GM18498 (cell line): Measurements from ENCODE around the gene SNX10.
A peak's percentile ranks its signal among the peaks of the same experiment; 100 is the strongest.

ENCODE experiments used
- ATAC-seq: cut with Tn5 transposase; IDR thresholded peaks from one replicate; pipeline ENCODE4 v1.9.1; 2021; ENCODE audit warnings: mild to moderate bottlenecking, moderate library complexity; ENCODE audit not compliant: unreplicated experiment

The SNX10 gene

DNA sequence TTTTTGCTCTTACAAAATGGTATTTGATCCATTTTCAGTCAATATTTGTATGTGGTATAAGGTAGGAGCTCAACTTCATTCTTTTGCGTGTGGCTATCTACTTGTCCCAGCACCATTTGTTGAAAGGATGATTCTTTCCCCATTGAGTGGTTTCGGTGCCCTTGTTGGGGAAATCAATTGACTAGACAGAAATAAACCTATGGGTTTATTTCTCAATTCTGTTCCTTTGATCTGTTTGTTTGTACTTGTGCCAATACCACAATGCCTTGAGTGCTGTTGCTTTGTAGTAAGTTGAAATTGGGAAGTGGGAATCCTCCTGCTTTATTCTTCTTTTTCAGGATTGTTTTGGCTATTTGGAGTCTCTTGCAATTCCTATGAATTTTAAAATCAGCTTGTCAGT, 41.0 kb downstream of the SNX10 start:
- ATAC-seq: no peak

DNA sequence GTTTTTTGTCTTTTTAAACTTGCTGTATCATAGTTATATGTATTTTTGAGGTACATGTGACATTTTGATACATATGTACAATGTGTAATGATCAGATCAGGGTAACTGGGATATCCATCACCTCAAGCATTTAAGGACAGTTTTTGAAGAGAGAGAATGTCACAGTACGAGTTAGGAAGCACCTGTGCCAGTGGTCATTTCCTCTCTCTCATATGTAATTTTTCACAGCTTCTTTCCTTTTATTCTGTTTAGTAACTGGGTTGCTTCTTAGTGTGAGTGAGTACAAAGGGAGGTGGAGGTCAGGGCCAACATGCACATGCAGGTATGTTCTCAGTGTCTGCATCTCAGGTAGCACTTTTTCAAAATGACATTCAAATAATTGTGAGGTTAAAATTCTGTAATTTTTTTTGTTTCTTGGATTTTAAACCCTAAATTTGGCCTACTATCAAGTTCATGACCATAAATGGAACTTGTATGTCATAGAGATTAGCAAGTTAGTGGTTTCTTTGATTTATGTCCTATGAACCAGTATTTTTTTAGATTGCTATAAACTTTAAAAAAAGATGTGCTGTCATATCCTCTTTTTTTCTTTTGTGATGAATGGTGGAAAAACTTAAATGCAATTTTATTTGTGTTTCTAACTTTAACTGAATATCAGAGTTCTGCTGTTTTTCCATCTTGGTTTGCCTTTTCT, 42.7 kb downstream of the SNX10 start:
- ATAC-seq: no peak

DNA sequence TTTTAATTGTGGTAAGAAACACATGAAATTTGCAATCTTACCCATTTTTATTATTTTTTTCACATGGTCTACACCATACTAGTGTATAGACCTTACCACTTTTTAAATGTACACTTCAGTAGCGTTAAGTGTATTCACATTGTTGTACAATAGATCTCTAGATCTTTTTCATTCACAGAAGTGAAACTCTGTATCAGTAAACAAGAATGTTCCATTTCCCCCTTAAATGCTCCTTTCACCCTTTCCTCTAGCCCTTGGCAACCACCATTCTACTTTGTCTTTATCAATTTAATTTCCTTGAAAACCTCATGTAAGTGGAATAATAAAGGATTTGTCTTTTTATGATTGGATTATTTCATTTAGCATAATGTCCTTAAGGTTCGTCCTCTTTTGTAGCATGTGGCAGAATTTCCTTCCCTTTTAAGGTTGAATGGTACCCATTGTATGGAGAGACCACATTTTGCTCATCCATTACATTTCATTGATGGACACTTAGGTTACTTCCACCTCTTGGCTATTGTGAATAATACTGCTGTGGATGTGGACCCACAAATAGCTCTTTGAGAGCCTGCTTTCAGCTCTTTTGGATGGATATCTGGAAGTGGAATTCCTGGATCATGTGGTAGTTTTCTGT, 45.7 kb downstream of the SNX10 start:
- no peak for ATAC-seq

DNA sequence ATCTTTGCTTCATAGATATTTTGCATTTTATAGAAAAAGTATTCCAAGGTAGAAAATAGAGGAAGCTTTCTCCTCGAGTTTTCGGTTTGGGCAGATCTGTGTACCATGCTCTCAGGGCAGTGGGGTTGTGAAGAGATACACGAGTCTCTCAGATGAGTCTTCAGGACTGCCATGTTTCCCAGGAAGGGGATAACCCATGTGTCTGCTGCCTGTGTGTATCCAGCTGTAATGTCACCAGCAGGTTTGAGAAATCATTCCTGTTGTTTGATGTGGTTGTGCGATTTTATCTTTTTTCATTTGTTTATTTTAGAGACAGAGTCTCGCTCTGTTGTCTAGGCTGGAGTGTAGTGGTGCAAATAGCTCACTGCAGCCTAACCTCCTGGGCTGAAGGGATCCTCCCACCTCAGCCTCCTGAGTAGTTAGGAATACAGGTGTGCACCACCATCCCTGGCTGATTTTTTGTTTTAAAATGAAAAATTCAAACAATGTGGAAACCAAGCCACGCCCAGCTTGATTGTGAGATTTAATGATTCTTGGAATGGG, 48.9 kb downstream of the SNX10 start:
- ATAC-seq: no peak

DNA sequence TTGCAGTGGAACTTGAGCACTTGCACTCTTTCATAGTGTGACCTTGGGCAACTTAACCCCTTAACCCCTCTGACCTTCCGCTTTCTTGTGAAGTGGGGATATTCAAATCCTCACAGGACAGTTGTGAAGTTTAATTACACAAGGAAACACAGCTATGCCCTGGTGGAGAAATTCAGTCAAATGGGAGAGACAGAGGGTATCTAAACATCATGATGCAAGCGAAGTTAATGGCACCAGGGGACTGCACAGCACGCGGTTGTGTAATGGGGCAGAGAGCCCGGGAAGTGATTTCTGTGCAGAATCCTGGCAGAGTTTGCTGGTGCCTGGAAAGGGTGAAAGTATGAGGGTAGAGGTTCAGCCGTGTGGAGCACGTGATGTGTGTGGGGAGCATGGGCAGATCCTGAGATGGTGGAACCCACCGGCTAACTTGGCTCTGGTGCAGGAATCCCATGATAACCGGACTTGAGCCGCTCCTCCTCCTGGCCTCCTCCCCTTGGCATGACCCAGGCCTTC, 51.7 kb downstream of the SNX10 start:
- no peak for ATAC-seq

DNA sequence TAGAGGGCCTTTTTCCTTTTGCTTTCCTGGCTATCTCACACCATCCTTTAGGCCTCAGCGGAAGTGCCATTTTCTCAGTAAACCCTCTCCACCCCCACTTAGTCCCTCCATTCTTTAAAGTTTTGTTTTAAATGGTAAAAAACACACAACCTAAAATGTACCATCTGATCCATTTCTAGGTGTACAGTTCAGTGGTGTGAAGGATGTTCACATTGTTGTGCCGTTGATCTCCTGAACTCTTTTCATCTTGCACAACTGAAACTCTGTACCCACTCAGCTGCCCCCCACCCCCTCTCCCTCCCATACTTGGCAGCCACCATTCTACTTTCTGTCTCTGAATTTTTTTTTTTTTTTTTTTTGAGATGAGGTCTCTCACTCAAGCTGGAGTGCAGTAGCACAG, 52.2 kb downstream of the SNX10 start:
- ATAC-seq: no peak

DNA sequence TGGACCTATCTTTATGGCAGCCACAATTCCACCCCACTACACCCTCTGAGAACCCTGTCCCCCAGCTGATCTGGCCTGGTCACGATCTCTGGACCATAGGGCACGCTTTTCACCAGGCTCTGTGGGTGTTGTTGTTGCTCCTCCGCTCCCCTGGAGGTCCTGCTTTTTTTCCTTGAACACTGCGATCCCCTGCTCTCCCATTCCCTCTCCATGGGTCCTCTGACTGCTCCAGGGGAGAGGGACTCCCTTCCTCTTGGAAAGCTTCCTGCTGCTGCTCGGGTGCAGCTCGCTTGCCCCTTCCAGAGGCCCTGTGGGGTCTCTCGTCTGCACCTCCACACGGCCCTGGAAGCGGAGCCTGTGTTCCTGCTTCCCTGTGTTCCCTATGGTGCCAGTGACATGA, 53.5 kb downstream of the SNX10 start:
- ATAC-seq: no peak

DNA sequence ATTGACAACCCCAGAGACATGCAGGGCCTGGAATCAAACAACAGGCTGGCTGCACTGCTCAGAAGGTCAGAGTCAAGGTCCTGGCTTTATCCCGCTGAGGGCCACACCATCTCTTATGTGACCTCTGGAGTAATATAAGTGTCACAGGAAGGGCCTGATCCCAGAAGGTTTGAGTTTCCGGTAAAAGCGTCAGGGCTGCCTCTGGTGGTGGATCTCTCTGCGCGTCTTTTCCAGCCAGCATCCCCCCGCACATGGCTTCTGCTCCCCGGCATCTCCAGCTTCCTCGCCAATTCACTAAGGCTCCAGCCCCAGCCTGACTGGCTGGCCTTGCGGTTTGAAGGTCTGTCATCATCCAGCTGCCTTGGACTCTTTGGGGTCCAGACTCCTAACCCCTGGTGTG, 54.2 kb downstream of the SNX10 start:
- no peak for ATAC-seq

DNA sequence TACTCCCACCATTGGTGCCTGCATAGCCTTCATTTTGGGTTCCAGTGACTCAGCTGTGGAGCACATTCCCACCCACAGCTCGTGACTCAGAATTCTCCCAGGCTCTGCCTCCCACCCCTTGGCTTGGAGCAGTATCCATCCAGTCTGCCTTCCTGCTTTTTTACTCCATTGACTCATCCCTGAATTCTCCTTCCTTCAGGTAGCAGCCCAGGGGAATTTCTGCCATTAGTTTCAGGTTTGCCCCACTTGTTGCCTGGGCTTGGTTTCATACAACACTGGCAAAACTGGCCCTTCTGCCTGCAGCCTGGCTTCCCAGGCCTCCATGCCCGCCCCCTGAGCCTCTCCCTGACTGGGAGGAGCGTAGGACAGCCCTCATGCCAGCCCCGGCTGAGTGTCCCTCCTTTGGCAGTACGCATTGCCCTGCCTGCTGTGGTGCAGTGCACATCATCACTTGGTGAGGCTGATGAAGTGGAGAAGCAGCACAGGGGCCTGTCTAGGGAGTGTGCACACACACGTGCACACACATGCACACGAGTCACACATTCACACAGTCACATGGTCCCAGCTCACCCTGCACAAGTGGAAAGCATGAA, 55.0 kb downstream of the SNX10 start:
- ATAC-seq: no peak

DNA sequence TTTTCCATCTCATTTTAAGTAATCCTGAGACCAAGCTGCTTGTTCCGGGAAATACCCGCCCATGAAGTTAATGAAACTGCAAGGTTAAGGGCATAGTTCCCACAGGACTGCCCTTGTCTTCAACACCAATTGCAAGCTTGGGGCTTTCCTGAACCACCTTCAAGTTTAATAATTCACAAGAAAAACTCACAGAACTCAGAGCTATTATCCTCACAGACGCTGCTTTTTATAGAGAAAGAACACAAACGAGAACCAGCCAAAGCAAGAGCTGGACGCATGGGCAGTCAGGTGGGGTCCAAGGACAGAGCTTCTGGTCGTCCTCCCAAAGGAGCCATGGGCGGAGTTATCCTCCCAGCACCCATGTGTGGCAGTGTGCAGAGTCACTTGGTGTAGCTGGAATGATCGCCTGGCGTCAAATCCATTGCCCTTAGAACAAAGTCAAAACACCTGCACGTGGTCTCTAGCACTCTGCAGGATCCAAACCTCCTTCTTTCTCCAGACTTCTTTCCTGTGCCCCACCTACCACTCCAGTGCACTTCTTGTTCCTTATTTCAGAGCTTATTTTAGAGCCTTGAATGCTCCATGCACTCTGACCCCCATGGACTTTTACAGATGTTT, 56.7 kb downstream of the SNX10 start:
- ATAC-seq: peak; percentile 64

DNA sequence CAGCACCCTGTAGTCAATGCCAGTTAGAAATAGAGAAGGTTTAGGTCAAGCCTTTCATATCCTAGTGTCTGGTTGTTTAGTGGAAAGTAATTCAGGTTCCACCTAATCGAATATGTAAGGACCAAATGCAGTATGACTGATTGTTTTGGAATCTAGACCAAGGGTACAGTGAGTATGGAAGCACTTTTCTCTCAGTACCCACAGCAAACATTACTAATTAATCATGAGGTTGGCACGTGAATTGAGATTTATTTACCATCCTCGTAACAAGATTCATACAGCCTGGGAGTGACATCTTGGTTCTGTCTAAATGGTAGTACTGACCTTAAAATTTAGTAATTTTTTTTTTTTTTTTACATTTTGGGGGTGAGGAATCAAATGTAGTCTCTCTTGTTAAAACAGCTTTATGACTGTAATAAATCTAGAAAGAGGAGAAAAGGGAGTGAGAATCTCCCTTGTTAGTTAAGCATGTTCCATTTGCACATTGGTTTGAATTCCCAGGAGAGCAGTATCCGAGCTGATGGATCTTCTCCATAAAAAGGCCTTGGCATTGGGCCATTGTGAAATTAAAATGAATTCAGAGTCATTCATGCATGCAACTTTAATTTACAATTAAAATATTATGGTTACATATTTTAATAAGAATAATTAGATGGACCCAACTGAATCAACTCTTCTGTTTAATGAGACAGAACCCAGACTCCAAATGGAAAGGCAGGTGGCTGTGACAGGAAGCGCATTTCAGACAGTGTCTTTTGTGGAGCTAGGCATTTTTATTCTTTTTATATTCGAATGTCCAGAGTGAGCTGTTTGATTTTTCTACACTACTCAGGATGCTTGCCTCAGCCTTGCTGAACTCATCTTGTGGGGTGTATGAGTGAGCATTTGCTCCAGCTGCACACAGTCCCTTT, 57.6 kb downstream of the SNX10 start:
- ATAC-seq: no peak

DNA sequence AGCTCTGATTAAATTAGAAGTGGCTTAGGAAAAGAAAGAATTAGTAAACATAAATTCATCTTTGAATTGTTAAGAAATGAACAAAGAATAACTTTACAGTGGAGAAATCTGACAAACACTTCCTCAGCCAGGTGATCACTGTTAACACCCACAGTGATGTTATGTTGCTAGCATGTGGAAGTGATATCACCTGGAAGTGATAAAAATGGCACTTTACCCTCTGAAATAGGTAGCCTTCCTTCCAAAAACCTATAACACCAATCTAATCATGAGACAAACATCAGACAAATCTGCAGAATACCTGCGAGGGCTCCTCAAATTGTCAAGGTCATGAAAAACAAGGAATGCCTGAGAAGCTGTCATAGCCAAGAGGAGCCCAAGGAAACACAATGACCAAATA, 59.5 kb downstream of the SNX10 start:
- ATAC-seq: no peak

DNA sequence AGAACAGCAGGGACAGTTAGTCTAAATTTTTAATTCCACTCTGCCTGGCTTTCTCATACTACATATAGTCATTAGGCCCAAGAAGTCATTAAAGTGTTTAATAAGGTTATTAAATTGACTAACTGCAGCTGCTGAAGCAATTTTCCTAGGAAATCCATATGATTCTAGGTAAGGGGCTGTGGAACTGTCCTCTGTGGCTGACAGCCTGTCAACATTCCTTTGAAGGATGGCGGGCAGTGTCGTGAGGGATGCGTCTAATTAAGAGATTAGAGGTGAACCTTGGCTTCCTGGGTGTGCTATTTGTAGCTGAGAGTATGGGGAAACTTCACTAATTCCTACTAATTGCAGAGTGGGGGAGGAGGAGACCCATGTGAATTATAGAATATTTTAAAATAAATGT, 64.6 kb downstream of the SNX10 start:
- ATAC-seq: no peak

DNA sequence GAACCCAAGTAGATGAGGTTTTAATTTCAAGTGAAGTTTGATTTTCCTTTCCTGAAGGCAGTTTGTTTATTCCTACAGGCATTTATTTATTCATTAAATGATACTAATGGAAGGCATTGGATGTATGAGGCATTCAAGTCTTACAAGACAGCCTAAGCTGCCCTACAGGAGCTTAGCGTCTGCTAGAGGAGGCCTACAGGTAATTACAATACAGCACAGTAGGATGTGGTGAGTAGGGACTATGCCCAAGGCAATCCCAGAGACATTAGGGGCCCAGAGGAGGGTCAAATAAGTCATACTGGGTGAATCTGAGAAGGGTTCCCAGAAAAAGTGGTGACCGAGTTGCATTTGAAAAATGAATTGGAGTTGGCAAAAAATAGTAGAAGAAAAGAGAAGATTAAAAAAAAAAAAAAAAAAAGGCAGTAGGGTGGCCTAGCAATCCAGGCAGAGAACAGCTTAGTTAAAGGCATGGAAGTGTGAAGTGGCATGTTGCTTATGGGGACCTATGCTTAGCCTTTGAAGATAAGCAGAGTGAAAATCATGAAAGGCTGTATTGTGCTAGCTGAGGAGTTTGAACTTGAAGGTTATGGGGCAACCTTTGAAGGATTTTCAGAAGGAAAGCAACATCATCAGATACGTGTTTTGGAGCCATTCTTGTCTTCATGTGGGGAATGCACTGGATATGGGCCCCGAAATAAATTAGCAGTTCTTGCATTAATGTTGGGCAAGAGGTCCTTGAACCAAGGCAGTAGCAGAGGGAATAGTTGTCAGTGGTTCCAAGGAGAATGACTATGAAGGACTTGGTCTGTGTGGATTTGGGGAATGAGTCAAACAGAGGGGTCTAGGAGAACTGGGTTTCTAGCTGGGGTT, 65.5 kb downstream of the SNX10 start:
- no peak for ATAC-seq

DNA sequence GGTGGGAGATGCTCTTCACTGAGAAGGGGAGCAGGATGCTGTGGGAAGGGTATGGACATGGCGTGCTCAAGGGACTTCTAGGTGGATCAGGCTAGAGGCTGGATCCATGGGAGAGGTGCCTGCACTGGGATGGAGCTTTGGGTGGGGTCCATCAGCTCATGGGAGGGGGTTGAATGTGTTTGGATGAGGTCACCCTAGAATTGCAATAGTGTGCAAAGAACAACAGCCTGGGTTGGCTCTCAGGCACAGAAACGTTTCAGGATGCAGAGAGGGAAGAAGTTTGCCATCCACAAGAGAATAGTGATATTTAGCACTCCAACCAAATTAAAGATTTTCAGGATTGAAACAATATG, 66.1 kb downstream of the SNX10 start:
- no peak for ATAC-seq

DNA sequence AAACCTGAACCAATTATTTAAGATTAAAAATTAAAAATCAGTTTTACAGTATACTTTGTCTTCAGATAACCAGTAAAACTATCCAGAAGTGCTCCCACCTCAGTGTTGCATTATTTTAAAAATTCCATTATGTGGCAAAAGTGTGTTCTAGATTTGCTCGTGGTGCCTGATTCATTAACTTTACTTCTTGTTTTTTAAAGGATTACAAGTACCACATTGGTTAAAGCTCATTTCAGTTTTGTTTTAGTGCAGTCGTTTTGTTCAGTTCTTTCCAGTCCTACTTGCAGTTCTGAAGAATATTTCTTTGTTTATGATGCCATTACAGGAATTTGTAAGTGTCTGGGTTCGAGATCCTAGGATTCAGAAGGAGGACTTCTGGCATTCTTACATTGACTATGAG, 69.0 kb downstream of the SNX10 start:
- no peak for ATAC-seq

DNA sequence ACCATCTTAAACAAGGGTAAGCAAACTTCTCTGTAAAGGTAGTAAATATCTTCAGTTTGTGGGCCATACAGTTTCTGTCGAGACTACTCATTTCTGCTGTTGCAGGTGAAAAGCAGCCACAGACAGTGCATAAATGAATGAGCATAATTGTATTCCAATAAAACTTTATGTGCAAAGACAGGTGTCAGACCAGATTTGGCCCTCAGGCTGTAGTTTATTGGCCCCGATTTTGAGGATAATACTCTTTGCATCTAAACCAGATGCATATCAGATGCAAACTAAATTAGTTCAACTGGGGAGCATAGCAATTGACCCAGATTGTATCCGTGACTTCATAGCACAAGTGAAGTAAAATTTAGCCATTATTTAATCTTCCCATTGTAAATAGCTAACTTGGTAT, 70.0 kb downstream of the SNX10 start:
- ATAC-seq: no peak

DNA sequence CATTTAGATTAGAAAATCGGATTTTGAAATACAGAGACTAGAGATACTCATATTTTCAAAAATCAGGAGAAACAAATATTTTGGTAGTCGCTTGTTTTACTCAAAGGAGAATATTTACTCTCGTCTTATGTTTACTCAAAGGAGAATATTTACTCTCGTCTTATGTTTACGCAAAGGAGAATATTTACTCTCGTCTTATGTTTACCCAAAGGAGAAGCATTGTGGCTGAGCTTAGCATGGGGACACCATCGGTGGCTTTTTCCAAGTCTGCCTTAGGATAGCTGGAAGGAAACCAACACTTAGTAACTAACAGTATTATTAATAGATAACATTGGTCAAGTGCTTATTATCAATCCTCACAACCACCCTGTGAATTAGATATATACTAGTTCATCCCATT, 71.8 kb downstream of the SNX10 start:
- ATAC-seq: no peak

DNA sequence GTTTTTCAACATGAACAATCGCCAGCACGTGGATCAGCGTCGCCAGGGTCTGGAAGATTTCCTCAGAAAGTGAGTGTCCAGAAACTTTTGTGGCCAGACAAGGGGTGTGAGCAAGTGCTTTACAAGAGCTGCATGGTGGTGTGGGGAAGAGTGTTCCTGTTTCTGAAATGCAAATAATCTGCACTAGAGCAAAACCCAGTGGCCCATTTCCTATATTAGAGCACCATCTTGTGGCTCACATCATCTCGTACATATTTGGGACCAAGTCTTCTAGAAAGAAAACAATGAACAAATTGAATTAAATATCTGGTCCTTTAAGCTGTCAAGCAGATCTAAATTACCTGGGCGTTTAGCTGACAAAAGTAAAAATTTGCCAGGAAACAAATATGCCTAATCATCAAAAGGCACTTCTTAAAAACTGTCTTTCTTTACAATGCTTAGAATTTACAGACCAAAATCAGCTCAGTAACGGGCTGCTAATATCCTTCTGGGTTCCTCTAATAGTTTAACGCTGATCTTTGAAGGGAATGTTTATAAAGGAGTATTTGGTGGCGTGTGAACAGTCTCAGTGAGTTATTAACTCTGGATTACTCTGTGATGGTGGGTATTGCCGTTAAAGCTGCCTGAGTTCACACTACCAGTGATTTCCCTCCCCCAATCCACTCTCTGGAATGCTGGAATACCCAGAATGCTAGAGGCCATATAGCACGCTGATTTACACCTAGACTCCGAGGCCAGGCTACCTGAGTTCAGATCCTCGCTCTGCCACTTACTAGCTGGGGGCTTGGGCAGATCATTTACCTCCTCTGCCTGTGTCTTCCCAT, 73.6 kb downstream of the SNX10 start:
- peak; percentile 82 for ATAC-seq
